GM12878 (cell line): ENCODE data around the gene SLX9. TPM values are rescaled to one million over a fixed set of nuclear protein-coding genes. Genes with fewer than 3 reads are reported as not detected.

Experiments used
- ATAC-seq: fragments of 200-7000 bp; cut with Tn5 transposase; 3 replicates; pipeline ENCODE4 v1.9.1; 2020; ENCODE audit warnings: mild to moderate bottlenecking, moderate library complexity
- BruUV-seq: library from RNA; stranded (reverse); fragments of 400-500 nt; replicated peaks from 2 replicates; lab custom pipeline; 2021; lab: Mats Ljungman, UMichigan
- CTCF ChIA-PET: fragments of 300-600 bp; sonication (Branson Sonifier 250); formaldehyde crosslinking; extraction: SDS; loops from one replicate; lab custom pipeline; 2021; ENCODE audit warnings: inconsistent platforms; lab: Yijun Ruan, JAX
- POLR2A ChIA-PET: fragments of 350-600 bp; formaldehyde crosslinking; extraction: SDS; loops from one replicate; lab custom pipeline; 2021; ENCODE audit warnings: inconsistent platforms; lab: Charles Lee
- RAD21 ChIA-PET: fragments of 300-600 bp; sonication (Branson Sonifier 250); formaldehyde crosslinking; loops from one replicate; lab custom pipeline; 2023; ENCODE audit warnings: antibody characterized with exemption; ENCODE audit not compliant: unreplicated experiment; lab: Charles Lee
- SMC1A ChIA-PET: fragments of 300-600 bp; sonication (Branson Sonifier 250); formaldehyde crosslinking; loops from one replicate; lab custom pipeline; 2023; ENCODE audit not compliant: unreplicated experiment, uncharacterized antibody; lab: Charles Lee
- DNase-seq: peaks from one replicate; pipeline ENCODE4 v3.0.0-alpha.2; 2011; ENCODE audit warnings: low read depth, low spot score
- FAIRE-seq: peaks from 3 replicates; lab custom pipeline; 2011; peaks lifted over from hg19 to GRCh38; lab: Jason Lieb, UNC
- H2AFZ ChIP-seq: 2 replicates; pipeline ENCODE4 v1.6.0; 2011; ENCODE audit warnings: low read depth, low read length, control low read depth; ENCODE audit not compliant: control insufficient read depth
- H3K27ac ChIP-seq: 2 replicates; pipeline ENCODE4 v1.5.1; 2011; ENCODE audit warnings: control low read depth; ENCODE audit not compliant: control insufficient read depth, insufficient read depth
- H3K27me3 ChIP-seq, 2 experiments: replicated peaks in 1 of 2; 2 replicates each; pipeline versions ENCODE4 v1.6.0 to v1.6.1; 2011; ENCODE audit warnings: low read length in 1 of 2; ENCODE audit not compliant: control insufficient read depth in 2 of 2, insufficient read depth in 2 of 2
- H3K36me3 ChIP-seq, 2 experiments: 2 replicates each; pipeline ENCODE4 v1.5.1; 2011; ENCODE audit warnings: low read length in 1 of 2; ENCODE audit not compliant: control insufficient read depth in 2 of 2, insufficient read depth in 2 of 2
- H3K4me1 ChIP-seq: 2 replicates; pipeline ENCODE4 v1.6.1; 2011; ENCODE audit warnings: mild to moderate bottlenecking, low read length, moderate library complexity, mixed read lengths; ENCODE audit not compliant: control insufficient read depth, insufficient read depth
- H3K4me2 ChIP-seq: 2 replicates; pipeline ENCODE4 v1.6.0; 2011; ENCODE audit warnings: control low read depth; ENCODE audit not compliant: control insufficient read depth, insufficient read depth
- H3K4me3 ChIP-seq: fragments of 200-600 bp; sonication (generic); 2 replicates; pipeline ENCODE4 v1.5.1; 2016
- H3K79me2 ChIP-seq: 2 replicates; pipeline ENCODE4 v1.6.0; 2011; ENCODE audit warnings: low read length; ENCODE audit not compliant: control insufficient read depth, insufficient read depth
- H3K9ac ChIP-seq: 2 replicates; pipeline ENCODE4 v1.8.0; 2011; ENCODE audit warnings: low read length, control low read depth, mixed read lengths; ENCODE audit not compliant: control insufficient read depth, insufficient read depth
- H3K9me3 ChIP-seq: replicated peaks from 3 replicates; pipeline ENCODE4 v1.5.1; 2011; ENCODE audit warnings: mild to moderate bottlenecking, low read length; ENCODE audit not compliant: control insufficient read depth, insufficient read depth
- H4K20me1 ChIP-seq: 2 replicates; pipeline ENCODE4 v1.6.0; 2011; ENCODE audit not compliant: control insufficient read depth, insufficient read depth
- JUNB ChIP-seq: IDR thresholded peaks from 2 replicates; pipeline ENCODE4 v1.6.1; 2016; ENCODE audit warnings: antibody characterized with exemption, mild to moderate bottlenecking
- MLLT1 ChIP-seq: fragments of 450-650 bp; IDR thresholded peaks from 2 replicates; pipeline ENCODE4 v1.6.1; 2016; ENCODE audit warnings: mild to moderate bottlenecking
- NFYA ChIP-seq: IDR thresholded peaks from 2 replicates; pipeline ENCODE4 v1.6.1; 2011; ENCODE audit warnings: low read depth, mild to moderate bottlenecking, low read length, improper control_type of control experiment, borderline replicate concordance
- NKRF ChIP-seq: fragments of 450-650 bp; conservative IDR thresholded peaks from 2 replicates; pipeline ENCODE4 v1.6.1; 2017; ENCODE audit warnings: mild to moderate bottlenecking, moderate library complexity
- RB1 ChIP-seq: fragments of 450-650 bp; formaldehyde crosslinking; IDR thresholded peaks from 2 replicates; pipeline ENCODE4 v1.6.1; 2017; ENCODE audit warnings: mild to moderate bottlenecking, borderline replicate concordance
- SREBF1 ChIP-seq: IDR thresholded peaks from 2 replicates; pipeline ENCODE4 v1.6.1; 2012; ENCODE audit warnings: mild to moderate bottlenecking, low read length
- SRF ChIP-seq, 2 experiments: IDR thresholded peaks; 2 replicates each; pipeline ENCODE4 v1.6.1; 2011; ENCODE audit warnings: low read depth in 2 of 2, low read length in 2 of 2, mild to moderate bottlenecking in 1 of 2, moderate library complexity in 1 of 2
- ZNF592 ChIP-seq: fragments of 450-650 bp; IDR thresholded peaks from 2 replicates; pipeline ENCODE4 v1.6.1; 2017; ENCODE audit warnings: mild to moderate bottlenecking, moderate library complexity
- WGBS: methylation state at CpG from one replicate; pipeline ENCODE4 v1.1.6; 2016; ENCODE audit warnings: low lambda C conversion rate; ENCODE audit not compliant: insufficient replicate concordance, insufficient coverage; ENCODE audit errors: missing lambda C conversion rate; 5-methylcytosine and 5-hydroxymethylcytosine counted together
- in situ Hi-C: fragments of 300-500 bp; cut with MboI; formaldehyde crosslinking; loops from 9 replicates; pipeline ENCODE4 v1.14.3; 2018; ENCODE audit warnings: mixed read lengths
- intact Hi-C: fragments of 100-400 bp; cut with micrococcal nuclease; formaldehyde crosslinking; loops from one replicate; pipeline ENCODE4 v1.14.2; 2022; ENCODE audit not compliant: unreplicated experiment
- polyA plus RNA-seq, 11 experiments: library from polyadenylated mRNA; depleted of rRNA in 4 of 11; unstranded in 6 of 11; stranded (reverse) in 5 of 11; fragments of >200 nt; fragmentation: Nextera tagmentation in 4 of 11; fragmentation: Illumina TruSeq in 1 of 11; extraction: Ambion mirVana in 4 of 11; extraction: Trizol in 1 of 11; gene quantifications; 1 replicate in 1 of 11; 2 replicates in 10 of 11; pipeline versions ENCODE4 v1.2.1 to v1.2.3, GENCODE V29; 2011 to 2016; ENCODE audit warnings: inconsistent platforms in 2 of 11, missing spikeins in 2 of 11, low read depth in 1 of 11
- total RNA-seq, 4 experiments: library from RNA; depleted of rRNA in 3 of 4; stranded (reverse); fragments of >200 nt in 3 of 4; fragmentation: Illumina TruSeq in 1 of 4; extraction: Trizol in 1 of 4; gene quantifications; 2 replicates each; pipeline versions ENCODE4 v1.2.1 to v1.2.3, GENCODE V29; 2013 to 2021

SLX9 gene
- total and polyA plus RNA-seq, 10 of the 15 experiments (the other 5 are each of a cell fraction or from before 2014, with no cell fraction given), result 0.69 to 81.3 (median 33.9) TPM

- H2AFZ ChIP-seq, result peak overlapping the region; percentile 40
- TF ChIP-seq NFYA (no peak), RB1 (0 out of 2 replicates have a peak, but pooled peaks have one; percentile 18), SRF (IDR thresholded peaks at IDR 0.05; ENCODE audit: low read depth in 2 of 2, low read length in 2 of 2) (no peak), NKRF (0 out of 2 replicates have a peak, but pooled peaks have one; percentile 29), JUNB (no peak), ZNF592 (no peak), SREBF1 (no peak), MLLT1 (0 out of 2 replicates have a peak, but pooled peaks have one; percentile 19)
- no peak for FAIRE-seq
- intact Hi-C loops (no loop called here), in situ Hi-C loops (no loop called here)
- H3K27ac ChIP-seq, result peak overlapping the region; percentile 50
- H3K27me3 ChIP-seq, result no peaks in the 10 kb centered on the region
- ChIA-PET RAD21 (interaction anchor here (0.9 to 3.6 kb wide), 5 partner anchors 9 to 139 kb away, joined by 3 to 14 read pairs (median 3); partner anchors contain the start of gene UBE2G2), SMC1A (interaction anchor here (0.8 to 12.3 kb wide), 2 partner anchors 24 to 186 kb away, joined by 3 to 153 read pairs; no protein-coding TSS in a partner anchor), POLR2A (interaction anchor here (0.7 to 1.7 kb wide), 3 partner anchors 11 to 350 kb away, joined by 3 to 7 read pairs (median 3); no protein-coding TSS in a partner anchor), CTCF (interaction anchor here (1.4 to 11.8 kb wide), 4 partner anchors 9 to 198 kb away, joined by 3 to 219 read pairs (median 9); partner anchors contain the start of gene UBE2G2)
- WGBS, result 1% methylated on average over 51 of the region's 53 CpGs
- H3K4me3 ChIP-seq, result peak overlapping the region; percentile 92
- H3K9ac ChIP-seq, result peak overlapping the region; percentile 70
- DNase-seq, result no peak
- peaks cover 3% of the 10 kb centered on the region; the same call in 1 of the 2 replicates for H4K20me1 ChIP-seq
- peaks cover 3 to 12% of the 10 kb centered on the region in 2 experiments; a peak in 2 of 4 replicates for H3K36me3 ChIP-seq
- H3K4me2 ChIP-seq, result peak overlapping the region; percentile 64; the same call in 1 of the 2 replicates
- no peaks in the 10 kb centered on the region for H3K9me3 ChIP-seq
- ATAC-seq, result peak; percentile 60
- H3K4me1 ChIP-seq, result peaks cover 18% of the 10 kb centered on the region
- peaks cover 35% of the 10 kb centered on the region for H3K79me2 ChIP-seq
- BruUV-seq, result no TSS peak
These were observed 345 bp downstream of the SLX9 start for GRCh38 chr21:44940116-44940631.
